Activated B cell treated with CpG ODN at 0.5 μM for 24 hours (primary cell): Measurements from ENCODE around the gene SUGCT. TPM values are rescaled to one million over a fixed set of nuclear protein-coding genes. Genes with fewer than 3 reads are reported as not detected.
"Not testable (repeated sequence)": the region's sequence is repeated elsewhere in the genome, so short reads cannot be mapped to it uniquely, and the experiment has no call there.

Experiments used
- ATAC-seq: fragments of 200-7000 bp; cut with Tn5 transposase; one replicate; pipeline ENCODE4 v1.10.0; 2021; ENCODE audit warnings: low read depth, mild to moderate bottlenecking, moderate library complexity
- CTCF ChIA-PET: fragments of 350-600 bp; sonication (Branson Sonifier 250); formaldehyde crosslinking; loops from one replicate; lab custom pipeline; 2021; ENCODE audit warnings: antibody characterized with exemption; lab: Charles Lee
- POLR2A ChIA-PET: fragments of 350-600 bp; sonication (Branson Sonifier 250); formaldehyde crosslinking; loops from one replicate; lab custom pipeline; 2021; ENCODE audit warnings: antibody characterized with exemption; lab: Charles Lee
- DNase-seq: peaks from one replicate; pipeline ENCODE4 v3.0.0; 2022
- H3K27ac Mint-ChIP-seq: one replicate; pipeline ENCODE4 v1.8.0; 2020; ENCODE audit warnings: mixed read lengths
- H3K27me3 Mint-ChIP-seq: one replicate; pipeline ENCODE4 v1.8.0; 2021; ENCODE audit warnings: mixed read lengths
- H3K36me3 Mint-ChIP-seq: one replicate; pipeline ENCODE4 v1.8.0; 2021; ENCODE audit warnings: low read depth, mixed read lengths
- H3K4me1 Mint-ChIP-seq: one replicate; pipeline ENCODE4 v1.8.0; 2021; ENCODE audit warnings: mixed read lengths
- H3K4me3 Mint-ChIP-seq: one replicate; pipeline ENCODE4 v1.8.0; 2020; ENCODE audit warnings: mild to moderate bottlenecking, mixed read lengths
- H3K9me3 Mint-ChIP-seq: one replicate; pipeline ENCODE4 v1.8.0; 2020; ENCODE audit warnings: mixed read lengths
- intact Hi-C: fragments of 100-400 bp; cut with micrococcal nuclease; formaldehyde crosslinking; loops from one replicate; pipeline ENCODE4 v1.15.1; 2024
- total RNA-seq: library from RNA; stranded (reverse); gene quantifications from 2 replicates; pipeline ENCODE4 v1.2.3, GENCODE V29; 2022
- TF ChIP-seq, protein P1 (sequence below): fragments of 200-600 bp; IDR thresholded peaks from one replicate; pipeline ENCODE4 v1.8.0; 2022; ENCODE audit warnings: antibody characterized with exemption, mild to moderate bottlenecking

The SUGCT gene
- total RNA-seq, 1 donor from 2014 or later: 1.3 TPM

DNA sequence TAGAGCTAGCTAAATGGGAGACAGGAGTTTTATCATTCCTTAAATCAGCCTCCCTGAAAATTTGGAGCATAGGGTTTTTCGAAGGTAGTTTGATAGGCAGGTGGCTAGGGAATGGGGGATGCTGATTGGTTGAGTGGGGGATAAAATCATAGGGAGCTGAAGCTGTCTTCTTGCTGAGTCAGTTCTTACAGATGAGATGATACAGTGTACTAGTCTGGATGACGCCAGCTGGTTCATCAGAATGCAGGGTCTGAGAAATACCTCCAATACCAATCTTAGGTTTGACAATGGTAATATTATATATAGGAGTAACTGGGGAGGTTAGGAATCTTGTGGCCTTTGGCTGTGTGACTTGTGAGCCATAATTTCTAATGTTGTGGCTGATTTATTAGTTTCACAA, 271.2 kb downstream of the SUGCT start:
- POLR2A ChIA-PET: no interaction called here
- TF ChIP-seq, protein P1, sequence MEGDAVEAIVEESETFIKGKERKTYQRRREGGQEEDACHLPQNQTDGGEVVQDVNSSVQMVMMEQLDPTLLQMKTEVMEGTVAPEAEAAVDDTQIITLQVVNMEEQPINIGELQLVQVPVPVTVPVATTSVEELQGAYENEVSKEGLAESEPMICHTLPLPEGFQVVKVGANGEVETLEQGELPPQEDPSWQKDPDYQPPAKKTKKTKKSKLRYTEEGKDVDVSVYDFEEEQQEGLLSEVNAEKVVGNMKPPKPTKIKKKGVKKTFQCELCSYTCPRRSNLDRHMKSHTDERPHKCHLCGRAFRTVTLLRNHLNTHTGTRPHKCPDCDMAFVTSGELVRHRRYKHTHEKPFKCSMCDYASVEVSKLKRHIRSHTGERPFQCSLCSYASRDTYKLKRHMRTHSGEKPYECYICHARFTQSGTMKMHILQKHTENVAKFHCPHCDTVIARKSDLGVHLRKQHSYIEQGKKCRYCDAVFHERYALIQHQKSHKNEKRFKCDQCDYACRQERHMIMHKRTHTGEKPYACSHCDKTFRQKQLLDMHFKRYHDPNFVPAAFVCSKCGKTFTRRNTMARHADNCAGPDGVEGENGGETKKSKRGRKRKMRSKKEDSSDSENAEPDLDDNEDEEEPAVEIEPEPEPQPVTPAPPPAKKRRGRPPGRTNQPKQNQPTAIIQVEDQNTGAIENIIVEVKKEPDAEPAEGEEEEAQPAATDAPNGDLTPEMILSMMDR: no peak
- Mint-ChIP-seq H3K27me3 (no peaks in the 10 kb centered on the region), H3K4me1 (no peaks in the 10 kb centered on the region), H3K9me3 (no peaks in the 10 kb centered on the region), H3K36me3 (no peaks in the 10 kb centered on the region), H3K27ac (no peak overlapping the region), H3K4me3 (no peak overlapping the region)
- intact Hi-C loops: no loop called here
- CTCF ChIA-PET: no interaction called here
- DNase-seq: no peak
- ATAC-seq: no peak

DNA sequence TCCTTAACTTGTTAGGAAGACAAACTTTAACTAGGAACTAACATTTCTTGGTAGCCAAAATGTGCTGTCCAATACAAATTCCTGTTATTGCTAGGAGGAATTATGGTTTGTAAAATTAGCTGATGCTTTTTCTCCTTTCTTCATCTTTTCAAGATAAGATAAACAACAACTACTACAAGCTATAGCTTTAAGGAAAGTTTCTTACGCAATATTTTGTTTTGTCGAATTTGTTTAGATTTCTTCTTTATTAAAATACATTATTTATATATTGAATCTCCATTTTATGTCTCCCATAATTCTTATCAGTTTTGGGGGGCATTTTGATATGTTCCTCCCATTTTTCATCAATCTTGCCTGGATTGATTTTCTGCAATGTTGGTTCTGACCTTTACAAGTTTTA, 277.5 kb downstream of the SUGCT start:
- Mint-ChIP-seq H3K27ac (no peak overlapping the region), H3K27me3 (no peaks in the 10 kb centered on the region), H3K36me3 (no peaks in the 10 kb centered on the region), H3K9me3 (no peaks in the 10 kb centered on the region), H3K4me1 (no peaks in the 10 kb centered on the region), H3K4me3 (no peak overlapping the region)
- ATAC-seq: no peak
- ChIA-PET CTCF (no interaction called here), POLR2A (no interaction called here)
- no peak for DNase-seq
- TF ChIP-seq, protein P1: no peak
- intact Hi-C loops: no loop called here

DNA sequence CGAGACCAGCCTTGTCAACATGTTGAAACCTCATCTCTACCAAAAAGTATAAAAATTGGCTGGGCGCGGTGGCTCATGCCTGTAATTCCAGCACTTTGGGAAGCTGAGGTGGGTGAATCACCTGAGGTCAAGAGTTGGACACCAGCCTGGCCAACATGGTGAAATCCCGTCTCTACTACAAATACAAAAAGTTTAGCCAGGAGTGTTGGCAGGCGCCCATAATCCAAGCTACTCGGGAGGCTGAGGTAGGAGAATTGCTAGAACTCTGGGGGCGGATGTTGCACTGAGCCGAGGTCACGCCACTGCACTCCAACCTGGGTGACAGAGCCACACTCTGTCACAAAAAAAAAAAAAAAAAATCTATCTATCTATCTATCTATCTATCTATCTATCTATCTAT, 279.9 kb downstream of the SUGCT start:
- H3K4me1 Mint-ChIP-seq, ATAC-seq, CTCF ChIA-PET, H3K9me3 Mint-ChIP-seq, H3K4me3 Mint-ChIP-seq, intact Hi-C loops, DNase-seq, H3K27ac Mint-ChIP-seq, H3K27me3 Mint-ChIP-seq, H3K36me3 Mint-ChIP-seq, POLR2A ChIA-PET: not testable (repeated sequence)

DNA sequence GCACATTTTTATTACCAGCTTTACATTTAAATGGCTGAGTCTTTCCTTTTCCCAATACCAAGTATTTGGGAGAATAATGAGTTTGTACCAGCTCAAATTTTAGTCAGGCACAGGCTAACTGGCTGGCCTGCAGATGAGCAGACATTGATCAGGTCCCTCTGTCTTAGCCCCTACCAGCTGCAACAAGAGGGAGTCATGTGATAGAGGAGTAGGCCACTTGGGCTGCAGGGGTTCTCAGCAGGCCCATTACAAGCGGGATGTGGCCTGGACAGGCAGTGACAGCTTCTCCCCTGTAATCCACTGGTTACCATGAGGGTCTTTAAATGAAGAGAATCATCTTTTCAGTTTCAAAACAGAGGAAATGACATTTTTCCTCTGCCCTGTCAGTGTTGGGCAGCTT, 283.6 kb downstream of the SUGCT start:
- DNase-seq: no peak
- CTCF ChIA-PET: no interaction called here
- Mint-ChIP-seq H3K36me3 (no peaks in the 10 kb centered on the region), H3K27ac (no peak overlapping the region), H3K4me3 (no peak overlapping the region), H3K27me3 (no peaks in the 10 kb centered on the region), H3K9me3 (no peaks in the 10 kb centered on the region), H3K4me1 (no peaks in the 10 kb centered on the region)
- intact Hi-C loops: no loop called here
- TF ChIP-seq, protein P1: no peak
- no peak for ATAC-seq
- POLR2A ChIA-PET: no interaction called here

DNA sequence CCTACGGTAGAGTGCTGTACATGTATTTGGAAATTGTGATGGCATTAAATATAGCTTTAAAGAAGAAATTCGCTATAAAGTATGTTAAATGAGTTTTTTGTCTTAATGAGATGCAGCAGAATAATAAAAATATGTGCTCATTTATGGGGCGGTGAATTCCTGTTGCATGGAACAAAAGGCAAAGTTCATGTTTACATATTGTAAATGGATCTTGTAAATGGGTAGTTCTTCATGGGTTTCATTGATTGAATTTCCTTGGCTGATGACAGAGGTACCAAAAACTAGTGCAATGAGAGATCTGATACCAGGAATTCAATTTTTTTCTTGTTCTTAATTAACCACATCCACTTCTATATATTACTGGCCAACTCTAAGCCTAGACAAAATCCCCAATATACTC, 284.2 kb downstream of the SUGCT start:
- Mint-ChIP-seq H3K4me1 (no peaks in the 10 kb centered on the region), H3K9me3 (no peaks in the 10 kb centered on the region), H3K36me3 (no peaks in the 10 kb centered on the region), H3K27me3 (no peaks in the 10 kb centered on the region), H3K27ac (no peak overlapping the region), H3K4me3 (no peak overlapping the region)
- ATAC-seq: no peak
- CTCF ChIA-PET: no interaction called here
- POLR2A ChIA-PET: no interaction called here
- intact Hi-C loops: no loop called here
- no peak for DNase-seq
- TF ChIP-seq, protein P1: no peak

DNA sequence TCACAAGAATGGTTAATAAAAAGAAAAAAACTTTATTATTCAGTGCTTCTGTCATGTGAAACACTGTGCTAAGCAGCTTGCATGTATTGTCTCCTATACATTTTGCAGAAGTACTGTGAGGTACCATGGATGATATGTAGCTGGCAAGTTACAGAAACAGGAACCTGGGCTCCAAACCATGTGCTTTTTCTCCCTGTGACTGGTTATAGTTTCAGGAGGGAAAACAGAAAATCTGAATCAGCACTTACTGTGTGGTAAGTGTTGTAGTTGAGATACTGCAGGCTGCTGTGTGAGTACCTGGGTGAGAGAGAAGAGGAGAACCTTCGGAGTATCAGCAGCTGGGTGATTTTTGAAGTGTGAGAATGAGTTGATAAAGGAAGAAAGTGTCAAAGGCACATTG, 285.0 kb downstream of the SUGCT start:
- intact Hi-C loops: no loop called here
- Mint-ChIP-seq H3K4me3 (no peak overlapping the region), H3K4me1 (no peaks in the 10 kb centered on the region), H3K27ac (no peak overlapping the region), H3K27me3 (no peaks in the 10 kb centered on the region), H3K9me3 (no peaks in the 10 kb centered on the region), H3K36me3 (no peaks in the 10 kb centered on the region)
- CTCF ChIA-PET: no interaction called here
- DNase-seq (no peak), ATAC-seq (no peak)
- POLR2A ChIA-PET: no interaction called here
- TF ChIP-seq, protein P1: no peak
